Adipocyte (in vitro differentiated cells): ENCODE measurements around the gene ADAP1.
"Not testable (repeated sequence)": the region's sequence is repeated elsewhere in the genome, so short reads cannot be mapped to it uniquely, and the experiment has no call there.

Experiments used
- DNase-seq: peaks from one replicate; pipeline ENCODE4 v3.0.0-alpha.2; 2015; ENCODE audit warnings: low read depth
- H3K27me3 ChIP-seq: replicated peaks from 2 replicates; pipeline ENCODE4 v1.7.0; 2013; ENCODE audit warnings: mild to moderate bottlenecking, low read length, moderate library complexity; ENCODE audit not compliant: control insufficient read depth, insufficient read depth
- H3K36me3 ChIP-seq: 2 replicates; pipeline ENCODE4 v1.7.0; 2013; ENCODE audit warnings: low read length, mild to moderate bottlenecking, moderate library complexity; ENCODE audit not compliant: control insufficient read depth, insufficient read depth, severe bottlenecking
- H3K4me1 ChIP-seq: 2 replicates; pipeline ENCODE4 v1.7.0; 2013; ENCODE audit warnings: mild to moderate bottlenecking, low read length, moderate library complexity; ENCODE audit not compliant: control insufficient read depth, insufficient read depth
- H3K4me3 ChIP-seq: 2 replicates; pipeline ENCODE4 v1.7.0; 2013; ENCODE audit warnings: mild to moderate bottlenecking, low read length, moderate library complexity
- H3K9ac ChIP-seq: 2 replicates; pipeline ENCODE4 v1.7.0; 2013; ENCODE audit warnings: mild to moderate bottlenecking, low read length, moderate library complexity
- H3K9me3 ChIP-seq: 2 replicates; pipeline ENCODE4 v1.7.0; 2013; ENCODE audit warnings: mild to moderate bottlenecking, low read length, moderate library complexity; ENCODE audit not compliant: control insufficient read depth

ADAP1 gene

DNA sequence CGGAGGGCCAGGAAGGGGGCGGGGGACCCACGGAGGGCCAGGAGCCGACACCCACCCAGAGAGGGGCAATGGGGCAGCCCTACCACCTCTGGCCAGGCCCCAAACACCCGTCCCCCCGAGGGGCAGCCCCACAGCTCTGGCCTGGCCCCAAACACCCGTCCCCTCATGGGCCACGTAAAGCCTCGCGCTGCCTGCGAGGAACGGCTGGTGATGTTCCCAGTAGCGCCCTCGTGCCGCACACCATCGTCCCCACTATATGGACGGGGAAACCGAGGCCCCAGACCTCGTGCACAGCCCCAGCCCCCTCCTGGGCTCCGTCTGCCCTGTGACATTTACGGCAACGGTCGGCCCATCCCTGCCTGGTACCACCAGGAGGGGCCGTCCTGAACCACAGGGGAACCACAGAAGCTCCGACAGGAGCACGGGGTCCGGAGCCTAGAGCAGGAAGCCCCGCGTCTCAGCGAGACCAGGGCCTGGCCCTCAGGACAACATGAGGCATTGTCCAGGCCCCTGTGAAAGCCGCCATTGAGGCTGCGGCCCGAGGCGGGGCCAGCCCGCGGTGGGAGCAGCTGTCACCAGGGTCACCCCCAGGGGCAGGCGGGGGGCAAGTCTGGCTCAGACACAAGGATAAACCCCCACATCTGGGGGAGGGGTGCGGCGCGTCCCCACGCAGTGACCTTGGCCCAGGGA is 42.5 kb downstream of the ADAP1 start:
- Histone ChIP-seq H3K4me3 (no peak overlapping the region), H3K27me3 (no peaks in the 10 kb centered on the region), H3K4me1 (peaks cover 12% of the 10 kb centered on the region), H3K9ac (no peak overlapping the region), H3K36me3 (no peaks in the 10 kb centered on the region), H3K9me3 (no peaks in the 10 kb centered on the region)
- DNase-seq: no peak

DNA sequence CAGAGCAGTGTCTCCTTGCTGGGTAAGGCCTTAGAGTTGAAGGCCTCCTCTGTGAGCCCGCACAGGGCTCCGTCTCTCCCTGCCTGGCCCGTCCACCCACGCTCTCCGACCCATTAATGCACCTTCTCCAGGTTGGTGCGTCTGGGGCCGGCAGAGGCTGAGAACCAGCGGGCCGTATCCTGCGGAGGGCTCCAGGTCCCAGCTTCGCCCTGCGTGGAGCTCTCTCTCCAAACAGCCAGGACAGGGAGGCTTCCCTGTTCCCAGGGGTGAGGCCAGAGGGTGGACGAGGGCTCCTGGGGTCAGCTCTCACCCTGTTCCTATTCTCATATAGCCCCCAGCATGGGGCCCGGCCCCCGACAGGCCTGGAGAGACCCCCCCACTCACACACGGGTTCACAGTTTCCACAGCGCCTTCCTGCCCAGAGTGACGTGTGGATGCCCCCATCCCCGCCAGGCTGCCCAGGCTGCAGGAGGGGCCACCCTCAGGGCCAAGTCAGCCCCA is 43.5 kb downstream of the ADAP1 start:
- no peak for DNase-seq
- H3K9ac ChIP-seq: no peak overlapping the region
- no peaks in the 10 kb centered on the region for H3K27me3 ChIP-seq
- H3K4me1 ChIP-seq: peaks cover 8% of the 10 kb centered on the region
- H3K36me3 ChIP-seq: no peaks in the 10 kb centered on the region
- H3K9me3 ChIP-seq: no peaks in the 10 kb centered on the region
- no peak overlapping the region for H3K4me3 ChIP-seq

DNA sequence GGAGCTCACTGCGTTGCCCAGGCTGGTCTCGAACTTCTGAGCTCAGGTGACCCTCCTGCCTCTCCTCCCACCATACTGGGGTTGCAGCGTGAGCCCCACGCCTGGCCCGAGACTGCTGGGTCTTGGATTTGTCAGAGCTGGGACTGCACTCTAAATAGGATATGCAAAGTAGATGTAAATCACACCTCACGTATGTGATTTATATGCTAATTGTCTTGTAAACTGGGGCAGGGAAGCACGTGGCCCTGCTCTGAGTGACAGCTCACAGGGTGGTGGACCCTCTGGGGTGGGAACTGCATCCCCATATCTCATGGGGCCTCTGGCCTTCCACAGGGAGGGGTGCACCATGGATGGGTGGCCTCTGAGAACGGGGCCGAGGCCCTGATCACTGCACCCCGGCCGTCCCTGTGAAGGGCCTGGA is 44.0 kb downstream of the ADAP1 start:
- no peak for DNase-seq
- Histone ChIP-seq H3K4me1 (peaks cover 8% of the 10 kb centered on the region), H3K36me3 (no peaks in the 10 kb centered on the region), H3K9me3 (no peaks in the 10 kb centered on the region), H3K27me3 (no peaks in the 10 kb centered on the region), H3K9ac (no peak overlapping the region), H3K4me3 (no peak overlapping the region)

DNA sequence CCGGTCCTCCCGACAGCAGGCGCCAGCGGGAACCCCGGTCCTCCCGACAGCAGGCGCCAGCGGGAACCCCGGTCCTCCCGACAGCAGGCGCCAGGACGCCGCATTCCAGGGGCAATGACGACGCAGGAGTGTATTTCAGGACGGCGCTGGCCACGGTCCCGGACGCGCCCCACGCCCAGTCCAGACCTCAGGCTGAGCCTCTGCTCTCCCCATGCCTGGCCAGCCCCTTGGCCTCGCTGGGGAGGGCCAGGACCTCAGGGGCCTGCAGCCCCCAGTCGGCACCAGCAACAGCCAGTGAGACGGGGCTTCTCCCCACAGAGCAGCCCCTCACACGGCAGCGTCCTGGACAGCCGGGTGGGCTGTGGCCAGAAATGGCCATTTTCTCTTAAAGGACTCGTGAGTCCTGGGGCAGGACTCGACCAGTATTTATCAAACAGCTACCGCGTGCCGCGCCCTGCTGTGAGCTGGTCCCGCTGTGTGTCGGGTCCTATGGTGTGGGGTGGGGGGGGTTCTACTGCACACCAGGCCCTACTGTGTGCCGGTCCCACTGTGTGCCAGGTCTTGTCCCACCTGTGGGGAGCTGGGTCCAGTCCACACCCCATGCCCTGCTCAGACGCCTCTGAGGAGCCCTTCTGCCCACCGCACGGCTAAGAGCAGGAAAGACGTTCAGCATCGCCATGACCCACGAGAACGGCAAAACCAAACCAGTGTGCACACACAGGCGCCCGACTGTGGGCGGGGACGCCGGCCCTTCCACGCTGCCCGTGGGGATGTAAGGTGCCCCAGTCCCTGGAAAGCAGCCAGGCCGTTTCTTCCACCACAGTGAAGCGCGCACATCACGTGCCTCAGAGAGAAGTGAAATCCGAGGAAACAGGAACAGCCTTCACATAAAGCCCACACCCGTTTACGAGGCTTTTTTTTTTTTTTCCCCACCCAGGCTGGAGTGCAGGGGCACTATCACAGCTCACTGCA is 44.8 kb downstream of the ADAP1 start:
- H3K9ac ChIP-seq: no peak overlapping the region

DNA sequence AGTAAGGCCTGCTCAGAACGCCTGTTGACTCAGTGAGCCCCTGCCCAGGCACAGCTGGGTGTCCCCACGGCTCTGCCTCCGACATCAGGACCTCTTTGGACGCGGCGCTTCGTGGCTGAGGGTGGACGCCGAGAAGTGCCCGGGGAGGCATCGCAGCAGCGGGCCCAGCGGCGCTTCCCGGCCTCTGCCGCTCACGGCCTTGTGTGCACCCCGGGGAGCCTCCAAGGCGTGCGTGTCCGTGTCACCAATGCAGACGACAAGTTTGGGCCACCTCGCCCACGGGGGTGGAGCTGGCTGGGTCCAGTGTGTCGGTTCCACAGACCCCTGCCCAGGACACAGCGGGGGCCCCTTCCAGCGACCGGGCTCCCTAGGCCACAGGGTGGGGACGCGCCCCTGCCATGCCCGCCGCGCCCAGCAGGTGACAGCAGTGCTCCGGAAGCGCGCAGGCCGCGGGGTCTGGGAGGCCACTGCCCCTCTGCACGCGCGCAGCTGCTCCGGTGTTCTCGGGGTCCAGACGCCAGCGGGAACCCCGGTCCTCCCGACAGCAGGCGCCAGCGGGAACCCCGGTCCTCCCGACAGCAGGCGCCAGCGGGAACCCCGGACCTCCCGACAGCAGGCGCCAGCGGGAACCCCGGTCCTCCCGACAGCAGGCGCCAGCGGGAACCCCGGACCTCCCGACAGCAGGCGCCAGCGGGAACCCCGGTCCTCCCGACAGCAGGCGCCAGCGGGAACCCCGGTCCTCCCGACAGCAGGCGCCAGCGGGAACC is 45.7 kb downstream of the ADAP1 start:
- H3K36me3 ChIP-seq, H3K9ac ChIP-seq, H3K27me3 ChIP-seq, H3K9me3 ChIP-seq: not testable (repeated sequence)
- peaks cover 20% of the 10 kb centered on the region for H3K4me1 ChIP-seq
- peak overlapping the region; percentile 33 for H3K4me3 ChIP-seq
- peak; percentile 67 for DNase-seq

More for the DNA sequence above, 44.8 kb downstream of the ADAP1 start:
- Histone ChIP-seq H3K36me3 (no peaks in the 10 kb centered on the region), H3K27me3 (no peaks in the 10 kb centered on the region), H3K4me3 (peak overlapping the region; percentile 37), H3K9me3 (no peaks in the 10 kb centered on the region), H3K4me1 (peaks cover 13% of the 10 kb centered on the region)
- DNase-seq: peak; percentile 54

DNA sequence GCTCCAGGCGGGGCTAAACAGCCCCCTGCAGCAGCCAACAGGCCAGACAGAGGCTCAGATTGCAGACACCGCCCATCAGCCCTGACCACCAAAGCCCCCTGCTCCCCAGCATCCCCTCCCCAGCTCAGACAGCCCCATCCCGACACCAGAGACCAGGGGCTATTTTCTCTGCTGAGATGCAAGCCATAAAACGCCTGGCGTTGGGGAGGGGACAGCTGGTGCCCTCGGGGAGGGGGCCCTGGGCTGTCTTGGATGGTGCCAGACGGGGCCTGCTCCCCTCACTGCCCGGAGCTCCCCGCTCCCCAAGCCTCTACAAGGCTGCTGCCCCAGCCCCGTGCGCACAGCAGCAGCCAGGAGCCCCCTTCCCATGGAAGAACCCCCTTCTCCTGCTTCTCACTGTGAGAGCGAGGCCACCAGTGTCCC is 46.3 kb downstream of the ADAP1 start:
- Histone ChIP-seq H3K9me3 (no peaks in the 10 kb centered on the region), H3K4me1 (peaks cover 20% of the 10 kb centered on the region), H3K36me3 (no peaks in the 10 kb centered on the region), H3K9ac (no peak overlapping the region), H3K4me3 (no peak overlapping the region), H3K27me3 (no peaks in the 10 kb centered on the region)
- no peak for DNase-seq

DNA sequence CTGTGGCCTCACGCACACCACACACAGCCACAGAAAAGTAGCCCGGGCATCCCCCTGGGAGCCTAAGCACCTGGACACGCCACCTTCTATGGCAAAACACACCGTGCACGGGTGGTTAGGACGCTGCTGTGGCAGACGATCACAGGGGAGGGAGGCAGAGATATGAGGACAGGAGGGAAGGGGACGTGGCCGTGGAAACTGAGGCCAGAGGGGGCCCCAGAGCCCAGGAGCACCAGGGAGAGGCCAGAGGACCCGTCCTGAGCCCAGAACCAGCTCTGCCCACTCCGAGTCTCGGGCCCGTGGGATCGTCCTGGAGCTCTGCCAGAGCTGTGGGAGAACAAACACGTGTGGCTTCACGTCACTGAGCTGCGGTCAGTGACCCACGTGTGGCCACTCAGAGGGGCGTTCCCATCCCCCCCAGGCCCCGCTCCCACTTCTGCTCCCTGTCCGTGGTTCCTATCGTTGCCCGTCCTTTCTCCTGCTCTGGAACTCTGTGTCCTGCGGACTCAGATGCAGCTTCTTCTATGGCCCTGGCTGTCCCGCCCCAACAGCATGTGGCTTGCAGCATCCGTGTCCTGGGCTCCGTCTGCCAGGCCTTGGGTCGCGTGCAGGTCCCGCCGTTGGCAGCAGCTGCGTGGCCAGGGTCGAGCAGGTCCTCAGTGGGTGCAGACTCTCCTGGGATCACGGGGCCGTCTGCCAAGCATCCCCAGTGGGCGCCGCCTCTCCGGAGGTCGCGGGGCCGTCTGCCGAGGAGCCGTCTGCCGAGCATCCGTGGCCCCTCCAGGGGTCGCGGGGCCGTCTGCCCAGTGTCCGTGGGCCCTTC is 47.1 kb downstream of the ADAP1 start:
- H3K36me3 ChIP-seq: no peaks in the 10 kb centered on the region
- peaks cover 20% of the 10 kb centered on the region for H3K4me1 ChIP-seq
- no peaks in the 10 kb centered on the region for H3K27me3 ChIP-seq
- H3K4me3 ChIP-seq: no peak overlapping the region
- DNase-seq: no peak
- no peaks in the 10 kb centered on the region for H3K9me3 ChIP-seq
- no peak overlapping the region for H3K9ac ChIP-seq

DNA sequence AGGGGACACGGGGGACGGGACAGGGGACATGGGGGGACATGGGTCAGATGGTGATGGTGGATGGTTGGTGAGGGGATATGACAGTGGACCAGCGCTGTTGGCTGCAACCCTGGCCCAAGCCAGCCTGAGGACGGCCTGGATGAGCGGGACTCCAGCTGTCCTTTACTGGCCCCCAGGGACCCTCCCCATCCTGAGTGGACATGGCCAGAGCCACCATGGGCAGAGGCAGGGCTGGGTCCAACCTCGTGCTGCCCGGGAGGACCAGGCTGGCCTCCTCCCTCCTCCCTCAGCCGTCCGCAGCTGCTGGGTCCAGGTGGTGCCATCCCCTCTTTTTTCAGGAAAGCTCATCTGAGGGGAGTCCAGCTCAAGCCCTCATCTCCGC is 47.7 kb downstream of the ADAP1 start:
- Histone ChIP-seq H3K9me3 (no peaks in the 10 kb centered on the region), H3K9ac (no peak overlapping the region), H3K4me1 (peaks cover 21% of the 10 kb centered on the region), H3K4me3 (no peak overlapping the region), H3K27me3 (no peaks in the 10 kb centered on the region), H3K36me3 (no peaks in the 10 kb centered on the region)
- no peak for DNase-seq

DNA sequence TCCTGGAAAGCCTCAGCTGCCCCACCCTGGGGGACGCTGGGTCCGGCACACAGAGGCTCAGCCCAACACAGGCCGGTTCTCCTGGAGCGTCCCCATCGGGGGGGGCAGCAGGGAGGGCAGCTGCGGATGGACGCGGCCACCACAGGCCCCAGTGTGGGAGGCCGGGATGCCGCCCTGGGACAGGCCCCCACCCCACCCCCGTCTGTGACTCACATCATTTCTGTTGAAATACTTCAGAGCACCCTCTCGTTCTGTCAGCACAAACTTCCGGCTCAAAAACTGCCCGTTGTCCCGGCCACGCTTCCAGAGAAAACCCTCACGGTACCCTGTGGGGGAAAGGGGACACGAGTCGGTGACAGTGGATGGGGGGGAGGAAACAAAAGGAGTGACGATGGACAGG is 49.6 kb downstream of the ADAP1 start:
- Histone ChIP-seq H3K4me3 (peak overlapping the region; percentile 59), H3K36me3 (no peaks in the 10 kb centered on the region), H3K9ac (peak overlapping the region; percentile 63), H3K27me3 (no peaks in the 10 kb centered on the region), H3K9me3 (no peaks in the 10 kb centered on the region), H3K4me1 (peaks cover 28% of the 10 kb centered on the region)
- DNase-seq: no peak

DNA sequence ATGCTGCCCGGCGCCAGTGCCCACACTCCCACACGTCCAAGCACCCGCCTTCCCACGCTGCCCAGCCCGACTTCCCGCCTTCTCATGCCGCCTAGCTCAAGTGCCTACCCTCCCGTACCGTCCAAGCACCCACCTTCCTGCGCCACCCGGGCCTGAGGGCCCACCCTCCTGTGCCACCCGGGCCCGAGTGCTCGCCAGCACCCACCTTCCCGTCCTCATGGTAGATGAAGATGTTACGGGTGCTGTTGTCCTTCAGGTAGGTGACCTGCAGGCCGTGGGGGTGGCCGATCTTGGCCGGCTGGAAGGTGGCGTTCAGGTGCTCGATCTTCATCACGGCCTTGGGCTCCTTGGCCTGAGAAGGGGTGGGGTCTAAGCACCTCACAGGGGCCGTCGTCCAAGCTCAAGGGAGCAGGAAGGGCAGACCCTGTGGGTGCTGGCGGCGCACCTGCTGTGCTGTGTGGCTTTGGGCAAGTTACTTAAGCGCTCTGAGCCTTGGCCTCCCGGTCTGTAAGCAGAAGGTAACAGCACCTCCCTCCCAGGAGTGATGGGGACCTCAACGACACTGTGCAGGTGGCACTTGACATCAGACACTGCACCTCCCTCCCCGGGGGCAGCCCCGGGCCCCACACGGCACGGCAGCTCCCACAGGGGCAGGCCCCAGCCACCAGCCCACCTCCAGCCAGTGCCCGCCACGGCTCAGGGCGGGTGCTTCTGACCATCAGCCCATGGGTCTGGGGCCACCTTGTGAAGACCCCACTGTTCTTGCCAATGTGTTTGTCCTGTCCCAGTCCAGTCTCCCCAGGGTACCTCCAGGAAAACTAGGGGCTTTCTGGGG is 50.3 kb downstream of the ADAP1 start:
- no peaks in the 10 kb centered on the region for H3K9me3 ChIP-seq
- DNase-seq: no peak
- H3K4me3 ChIP-seq: peak overlapping the region; percentile 59
- peaks cover 24% of the 10 kb centered on the region for H3K4me1 ChIP-seq
- H3K9ac ChIP-seq: peak overlapping the region; percentile 63
- no peaks in the 10 kb centered on the region for H3K36me3 ChIP-seq
- H3K27me3 ChIP-seq: no peaks in the 10 kb centered on the region
